Measurements from ENCODE around the gene PPP4R3A. TPM values are rescaled to one million over a fixed set of nuclear protein-coding genes. Genes with fewer than 3 reads are reported as not detected.

PPP4R3A gene
- total RNA-seq, 2 experiments from 2014 or later, result 84.7 to 119 TPM

- no peaks in the 10 kb centered on the region for H3K9me2 ChIP-seq (ENCODE audit: insufficient read depth, low read length)
- no peak overlapping the region for H2AFZ ChIP-seq (ENCODE audit: low read length)
- TF ChIP-seq EZH2phosphoT487 (IDR thresholded peaks at IDR 0.05; ENCODE audit: borderline replicate concordance, low read depth, low read length) (no peak), CTCF (conservative IDR thresholded peaks at IDR 0.05; ENCODE audit: low read length) (no peak)
- no peak for DNase-seq (ENCODE audit: low spot score)
- no peak overlapping the region for H3K4me2 ChIP-seq (ENCODE audit: low read length)
- intact Hi-C loops (cut with micrococcal nuclease; ENCODE audit: unreplicated experiment), result no loop called here
- H3K4me3 ChIP-seq (ENCODE audit: low read depth, low read length, poor library complexity, severe bottlenecking), result no peak overlapping the region
- H3K9me3 ChIP-seq (ENCODE audit: low read length), result no peaks in the 10 kb centered on the region
- ChIA-PET CTCF (ENCODE audit: unreplicated experiment) (no interaction called here), POLR2A (no interaction called here)
- no TSS peak for BruUV-seq (replicated peaks)
- peaks cover 99% of the 10 kb centered on the region for H3K36me3 ChIP-seq (ENCODE audit: insufficient read depth, low read length)
- no peaks in the 10 kb centered on the region; the same call in 1 of the 2 replicates for H4K20me1 ChIP-seq (ENCODE audit: insufficient read depth, low read length)
- no peaks in the 10 kb centered on the region for H3K4me1 ChIP-seq (ENCODE audit: insufficient read depth, low read length, poor library complexity, severe bottlenecking)
- H3K79me2 ChIP-seq (ENCODE audit: insufficient read depth, low read depth, low read length), result peaks cover 16% of the 10 kb centered on the region; the same call in 1 of the 2 replicates
- no peak overlapping the region for H3K27ac ChIP-seq (ENCODE audit: low read depth, low read length, poor library complexity, severe bottlenecking)
These were observed 39.9 kb downstream of the PPP4R3A start for GRCh38 chr14:91470216-91470615.

GRCh38 chr14:91466192-91466591 lies 43.9 kb downstream of the PPP4R3A start:
- Histone ChIP-seq H3K4me1 (ENCODE audit: insufficient read depth, low read length, poor library complexity, severe bottlenecking) (no peaks in the 10 kb centered on the region), H3K79me2 (ENCODE audit: insufficient read depth, low read depth, low read length) (peaks cover 20% of the 10 kb centered on the region; the same call in 1 of the 2 replicates), H3K27ac (ENCODE audit: low read depth, low read length, poor library complexity, severe bottlenecking) (no peak overlapping the region), H2AFZ (ENCODE audit: low read length) (no peak overlapping the region), H4K20me1 (ENCODE audit: insufficient read depth, low read length) (peaks cover 3% of the 10 kb centered on the region; the same call in 1 of the 2 replicates), H3K4me2 (ENCODE audit: low read length) (no peak overlapping the region), H3K9me3 (ENCODE audit: low read length) (no peaks in the 10 kb centered on the region), H3K36me3 (ENCODE audit: insufficient read depth, low read length) (peaks cover 99% of the 10 kb centered on the region), H3K9me2 (ENCODE audit: insufficient read depth, low read length) (no peaks in the 10 kb centered on the region), H3K4me3 (ENCODE audit: low read depth, low read length, poor library complexity, severe bottlenecking) (no peak overlapping the region)
- no TSS peak for BruUV-seq (replicated peaks)
- intact Hi-C loops (cut with micrococcal nuclease; ENCODE audit: unreplicated experiment), result no loop called here
- POLR2A ChIA-PET, result interaction anchor here (0.6 to 1.7 kb wide), 3 partner anchors 9 to 27 kb away, joined by 3 to 6 read pairs (median 4); no protein-coding TSS in a partner anchor
- no peak for TF ChIP-seq EZH2phosphoT487 (IDR thresholded peaks at IDR 0.05; ENCODE audit: borderline replicate concordance, low read depth, low read length)
- no peak for TF ChIP-seq CTCF (conservative IDR thresholded peaks at IDR 0.05; ENCODE audit: low read length)
- no peak for DNase-seq (ENCODE audit: low spot score)
- CTCF ChIA-PET (ENCODE audit: unreplicated experiment), result no interaction called here

DNA sequence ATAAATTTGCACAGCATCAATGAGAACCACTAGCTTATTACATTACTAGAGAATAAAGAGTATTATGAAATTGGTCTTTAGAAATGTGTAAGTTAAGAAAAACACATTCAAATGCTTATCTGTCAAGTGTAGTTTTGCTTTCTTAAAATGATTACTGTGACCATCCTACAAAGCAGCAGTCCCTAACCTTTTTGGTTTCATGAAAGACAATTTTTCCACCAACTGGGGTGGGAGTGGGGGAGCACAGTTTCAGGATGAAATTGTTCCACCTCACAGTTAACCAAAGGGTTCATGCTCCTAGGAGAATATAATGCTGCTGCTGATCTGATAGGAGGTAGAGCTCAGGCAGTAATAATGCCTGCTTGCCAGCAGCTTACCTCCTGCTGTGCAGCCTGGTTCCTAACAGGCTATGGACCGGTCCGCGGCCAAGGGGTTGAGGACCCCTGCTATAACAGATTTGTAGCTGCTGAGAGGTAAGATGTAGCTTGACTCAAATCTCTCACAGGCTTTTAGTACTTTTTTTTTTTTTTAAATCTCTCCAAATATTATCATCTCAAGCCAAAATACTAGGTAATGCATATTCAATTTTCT lies 45.4 kb downstream of the PPP4R3A start:
- Histone ChIP-seq H3K36me3 (ENCODE audit: insufficient read depth, low read length) (peaks cover 100% of the 10 kb centered on the region), H3K9me3 (ENCODE audit: low read length) (no peaks in the 10 kb centered on the region)
- CTCF ChIA-PET (ENCODE audit: unreplicated experiment), result interaction anchor here (0.6 kb wide), 1 partner anchor 381 kb away, joined by 3 read pairs; no protein-coding TSS in a partner anchor

More for the DNA sequence above, 45.4 kb downstream of the PPP4R3A start:
- peaks cover 20% of the 10 kb centered on the region; the same call in 1 of the 2 replicates for H3K79me2 ChIP-seq (ENCODE audit: insufficient read depth, low read depth, low read length)
- no peak overlapping the region for H3K27ac ChIP-seq (ENCODE audit: low read depth, low read length, poor library complexity, severe bottlenecking)
- peaks cover 3% of the 10 kb centered on the region; the same call in 1 of the 2 replicates for H4K20me1 ChIP-seq (ENCODE audit: insufficient read depth, low read length)
- H3K4me1 ChIP-seq (ENCODE audit: insufficient read depth, low read length, poor library complexity, severe bottlenecking), result no peaks in the 10 kb centered on the region
- TF ChIP-seq CTCF (conservative IDR thresholded peaks at IDR 0.05; ENCODE audit: low read length) (no peak), EZH2phosphoT487 (IDR thresholded peaks at IDR 0.05; ENCODE audit: borderline replicate concordance, low read depth, low read length) (no peak)
- H3K4me2 ChIP-seq (ENCODE audit: low read length), result no peak overlapping the region
- POLR2A ChIA-PET, result interaction anchor here (0.6 to 0.7 kb wide), 2 partner anchors 11 to 38 kb away, joined by 3 read pairs; no protein-coding TSS in a partner anchor
- no peak for DNase-seq (ENCODE audit: low spot score)
- H2AFZ ChIP-seq (ENCODE audit: low read length), result no peak overlapping the region
- BruUV-seq (replicated peaks), result no TSS peak
- no peaks in the 10 kb centered on the region for H3K9me2 ChIP-seq (ENCODE audit: insufficient read depth, low read length)
- intact Hi-C loops (cut with micrococcal nuclease; ENCODE audit: unreplicated experiment), result no loop called here
- no peak overlapping the region for H3K4me3 ChIP-seq (ENCODE audit: low read depth, low read length, poor library complexity, severe bottlenecking)

All from OCI-LY7 (cell line).